Activated T-cell treated with anti-CD3 and anti-CD28 coated beads, Interleukin-2, amount 50 U/mL, for 72 hours (primary cell): ENCODE data around the gene ACP5. TPM values are rescaled to one million over a fixed set of nuclear protein-coding genes. Genes with fewer than 3 reads are reported as not detected.
A peak's percentile ranks its signal among the peaks of the same experiment; 100 is the strongest.

Experiments
- ATAC-seq, 2 donors: fragments of 150-1000 bp; cut with Tn5 transposase; replicated peaks in 1 of 2; 2 replicates each; pipeline ENCODE4 v1.10.0; 2021; ENCODE audit warnings: moderate library complexity in 2 of 2, mild to moderate bottlenecking in 1 of 2
- DNase-seq, 2 donors: peaks; one replicate each; pipeline ENCODE4 v3.0.0; 2021 to 2022; ENCODE audit warnings: mixed read lengths in 1 of 2
- H3K27ac Mint-ChIP-seq: one replicate; pipeline ENCODE4 v1.8.0; 2022; ENCODE audit warnings: mild to moderate bottlenecking, moderate library complexity, mixed read lengths
- H3K27me3 Mint-ChIP-seq: one replicate; pipeline ENCODE4 v1.8.0; 2022; ENCODE audit warnings: low read depth, mixed read lengths
- H3K36me3 Mint-ChIP-seq, 2 donors: one replicate each; pipeline ENCODE4 v1.8.0; 2022; ENCODE audit warnings: mixed read lengths in 2 of 2, mild to moderate bottlenecking in 1 of 2; ENCODE audit not compliant: insufficient read depth in 2 of 2
- H3K4me1 Mint-ChIP-seq: one replicate; pipeline ENCODE4 v1.8.0; 2022; ENCODE audit warnings: low read depth, mixed read lengths
- H3K4me3 Mint-ChIP-seq, 2 donors: one replicate each; pipeline ENCODE4 v1.8.0; 2022; ENCODE audit warnings: mild to moderate bottlenecking in 2 of 2, mixed read lengths in 2 of 2, moderate library complexity in 2 of 2
- H3K9me3 Mint-ChIP-seq, 2 donors: one replicate each; pipeline ENCODE4 v1.8.0; 2022; ENCODE audit warnings: mixed read lengths in 2 of 2
- total RNA-seq, 2 donors: library from RNA; stranded (reverse); gene quantifications; one replicate each; pipeline ENCODE4 v1.2.3, GENCODE V29; 2022

Gene ACP5
- total RNA-seq, 2 donors from 2014 or later: 22.9 to 31.5 TPM

GRCh38 chr19:11551603-11552235 is 25.7 kb downstream of the ACP5 start:
- no peak overlapping the region for H3K4me3 Mint-ChIP-seq
- H3K36me3 Mint-ChIP-seq: peaks cover 0 to 3% of the 10 kb centered on the region in 2 donors
- DNase-seq (no peak), ATAC-seq (peak in 1 of 2 donors; percentile 38)
- H3K27me3 Mint-ChIP-seq: no peaks in the 10 kb centered on the region
- no peaks in the 10 kb centered on the region for H3K9me3 Mint-ChIP-seq
- H3K4me1 Mint-ChIP-seq: peaks cover 24% of the 10 kb centered on the region
- H3K27ac Mint-ChIP-seq: no peak overlapping the region

GRCh38 chr19:11550265-11550664 is 27.2 kb downstream of the ACP5 start:
- no peak for ATAC-seq
- no peak for DNase-seq
- Mint-ChIP-seq H3K27ac (no peak overlapping the region), H3K27me3 (no peaks in the 10 kb centered on the region), H3K4me3 (no peak overlapping the region), H3K4me1 (peaks cover 12% of the 10 kb centered on the region), H3K9me3 (no peaks in the 10 kb centered on the region), H3K36me3 (peaks cover 0 to 3% of the 10 kb centered on the region in 2 donors)

GRCh38 chr19:11549386-11549953 is 28.0 kb downstream of the ACP5 start:
- H3K4me1 Mint-ChIP-seq: peaks cover 8% of the 10 kb centered on the region
- H3K4me3 Mint-ChIP-seq: no peak overlapping the region
- H3K9me3 Mint-ChIP-seq: no peaks in the 10 kb centered on the region
- H3K36me3 Mint-ChIP-seq: peaks cover 0 to 3% of the 10 kb centered on the region in 2 donors
- H3K27me3 Mint-ChIP-seq: peaks cover 5% of the 10 kb centered on the region
- no peak for ATAC-seq
- no peak for DNase-seq
- H3K27ac Mint-ChIP-seq: no peak overlapping the region

GRCh38 chr19:11547929-11548700 is 29.3 kb downstream of the ACP5 start:
- Mint-ChIP-seq H3K27me3 (peaks cover 5% of the 10 kb centered on the region), H3K4me1 (no peaks in the 10 kb centered on the region), H3K4me3 (no peak overlapping the region), H3K9me3 (no peaks in the 10 kb centered on the region), H3K27ac (no peak overlapping the region), H3K36me3 (peaks cover 0 to 2% of the 10 kb centered on the region in 2 donors)
- DNase-seq: no peak
- ATAC-seq: no peak

- Mint-ChIP-seq H3K36me3 (no peaks in the 10 kb centered on the region), H3K4me1 (peaks cover 5% of the 10 kb centered on the region), H3K27me3 (peaks cover 25% of the 10 kb centered on the region), H3K27ac (no peak overlapping the region), H3K4me3 (no peak overlapping the region), H3K9me3 (no peaks in the 10 kb centered on the region)
- DNase-seq (no peak), ATAC-seq (no peak)
These were observed 36.2 kb downstream of the ACP5 start for GRCh38 chr19:11541238-11541637.

- Mint-ChIP-seq H3K27ac (no peak overlapping the region), H3K4me3 (no peak overlapping the region), H3K9me3 (no peaks in the 10 kb centered on the region), H3K27me3 (peaks cover 25% of the 10 kb centered on the region), H3K4me1 (peaks cover 8% of the 10 kb centered on the region), H3K36me3 (no peaks in the 10 kb centered on the region)
- no peak for ATAC-seq
- no peak for DNase-seq
These were observed 36.8 kb downstream of the ACP5 start for GRCh38 chr19:11540645-11541044.

GRCh38 chr19:11539495-11540365 is 37.7 kb downstream of the ACP5 start:
- Mint-ChIP-seq H3K9me3 (no peaks in the 10 kb centered on the region), H3K27me3 (peaks cover 22% of the 10 kb centered on the region), H3K4me1 (peaks cover 12% of the 10 kb centered on the region), H3K4me3 (no peak overlapping the region), H3K27ac (no peak overlapping the region), H3K36me3 (no peaks in the 10 kb centered on the region)
- DNase-seq (no peak), ATAC-seq (no peak)

GRCh38 chr19:11538232-11539036 is 39.0 kb downstream of the ACP5 start, which contains the start of gene CNN1:
Gene CNN1 (plus strand): TSS chr19:11538851. CDS start chr19:11538928, 77 bp downstream.
- ATAC-seq: no peak
- Mint-ChIP-seq H3K27me3 (peaks cover 30% of the 10 kb centered on the region), H3K36me3 (no peaks in the 10 kb centered on the region), H3K9me3 (no peaks in the 10 kb centered on the region), H3K27ac (no peak within 1 kb of the TSS), H3K4me1 (peaks cover 12% of the 10 kb centered on the region), H3K4me3 (no peak within 1 kb of the TSS)
- DNase-seq: no peak

- H3K36me3 Mint-ChIP-seq: no peaks in the 10 kb centered on the region
- DNase-seq (peak; percentile 89 to 96), ATAC-seq (peak; percentile 72)
- peaks cover 29% of the 10 kb centered on the region for H3K4me1 Mint-ChIP-seq
- peak overlapping the region; percentile 35 for H3K27ac Mint-ChIP-seq
- no peaks in the 10 kb centered on the region for H3K9me3 Mint-ChIP-seq
- H3K27me3 Mint-ChIP-seq: peaks cover 30% of the 10 kb centered on the region
- H3K4me3 Mint-ChIP-seq: peak overlapping the region; percentile 50 to 65
These were observed 41.5 kb downstream of the ACP5 start for GRCh38 chr19:11535792-11536595.

GRCh38 chr19:11534948-11535347 is 42.5 kb downstream of the ACP5 start:
- Mint-ChIP-seq H3K27ac (no peak overlapping the region), H3K27me3 (peaks cover 23% of the 10 kb centered on the region), H3K36me3 (no peaks in the 10 kb centered on the region), H3K4me3 (peak overlapping the region in 1 of 2 donors; percentile 2), H3K9me3 (no peaks in the 10 kb centered on the region), H3K4me1 (peaks cover 29% of the 10 kb centered on the region)
- DNase-seq: no peak
- ATAC-seq: no peak

- Mint-ChIP-seq H3K36me3 (no peaks in the 10 kb centered on the region), H3K27me3 (peaks cover 23% of the 10 kb centered on the region), H3K4me1 (peaks cover 29% of the 10 kb centered on the region), H3K9me3 (no peaks in the 10 kb centered on the region), H3K4me3 (peak overlapping the region in 1 of 2 donors; percentile 2), H3K27ac (no peak overlapping the region)
- no peak for DNase-seq
- no peak for ATAC-seq
These were observed 42.9 kb downstream of the ACP5 start for GRCh38 chr19:11534538-11534937.
